HT1080 (cell line): ENCODE data around the gene CLEC4M. TPM values are rescaled to one million over a fixed set of nuclear protein-coding genes. Genes with fewer than 3 reads are reported as not detected.
"Not testable (repeated sequence)": the region's sequence is repeated elsewhere in the genome, so short reads cannot be mapped to it uniquely, and the experiment has no call there.

Source experiments
- DNase-seq: peaks from one replicate; pipeline ENCODE4 v3.0.0-alpha.2; 2015; ENCODE audit warnings: low read depth
- total RNA-seq: library from RNA; depleted of rRNA; stranded (reverse); fragments of >200 nt; shearing (Covaris generic); gene quantifications from 2 replicates; pipeline ENCODE4 v1.2.3, GENCODE V29; 2014

Gene CLEC4M
- total RNA-seq, 1 experiment from 2014 or later, result not detected

- DNase-seq, result no peak
These were observed 8.0 kb downstream of the CLEC4M start for GRCh38 chr19:7771072-7771471.

GRCh38 chr19:7772752-7773291, 9.8 kb downstream of the CLEC4M start:
- DNase-seq, result peak; percentile 18

GRCh38 chr19:7773841-7774240, 10.8 kb downstream of the CLEC4M start:
- no peak for DNase-seq

- DNase-seq, result no peak
These were observed 12.7 kb downstream of the CLEC4M start for GRCh38 chr19:7775761-7776160.

GRCh38 chr19:7778081-7778480, 15.0 kb downstream of the CLEC4M start:
- DNase-seq, result no peak

- no peak for DNase-seq
These were observed 16.8 kb downstream of the CLEC4M start for GRCh38 chr19:7779631-7780486.

- no peak for DNase-seq
These were observed 18.1 kb downstream of the CLEC4M start for GRCh38 chr19:7781157-7781556.

- peak; percentile 20 for DNase-seq
These were observed 21.0 kb downstream of the CLEC4M start for GRCh38 chr19:7783991-7784423.

- no peak for DNase-seq
These were observed 21.8 kb downstream of the CLEC4M start for GRCh38 chr19:7784856-7785255.

- no peak for DNase-seq
These were observed 24.1 kb downstream of the CLEC4M start for GRCh38 chr19:7787141-7787540.

GRCh38 chr19:7787602-7788177, 24.6 kb downstream of the CLEC4M start:
- no peak for DNase-seq

- no peak for DNase-seq
These were observed 25.3 kb downstream of the CLEC4M start for GRCh38 chr19:7788178-7788932.

- DNase-seq, result no peak
These were observed 25.9 kb downstream of the CLEC4M start for GRCh38 chr19:7788933-7789323.

GRCh38 chr19:7789447-7789846, 26.4 kb downstream of the CLEC4M start:
- DNase-seq, result no peak

- DNase-seq, result no peak
These were observed 27.4 kb downstream of the CLEC4M start for GRCh38 chr19:7790416-7790815.

GRCh38 chr19:7792281-7792680, 29.2 kb downstream of the CLEC4M start:
- DNase-seq, result no peak

GRCh38 chr19:7792701-7793100, 29.7 kb downstream of the CLEC4M start:
- not testable (repeated sequence) for DNase-seq

GRCh38 chr19:7793493-7793892, 30.4 kb downstream of the CLEC4M start:
- DNase-seq, result no peak

GRCh38 chr19:7795555-7796161, 32.6 kb downstream of the CLEC4M start:
- peak; percentile 61 for DNase-seq

- DNase-seq, result peak; percentile 65
These were observed 36.8 kb downstream of the CLEC4M start for GRCh38 chr19:7799640-7800355.
